Trophoblast cell (in vitro differentiated cells and primary cell): ENCODE measurements around the gene USP50.

Source experiments
- DNase-seq, 2 donors: peaks; one replicate each; pipeline ENCODE4 v3.0.0-alpha.2; 2016
- H2AFZ ChIP-seq: 2 replicates; pipeline ENCODE4 v1.6.1; 2013; ENCODE audit warnings: low read length, moderate library complexity, mild to moderate bottlenecking; ENCODE audit not compliant: insufficient read depth, poor library complexity
- H2AK5ac ChIP-seq: 2 replicates; pipeline ENCODE4 v1.6.1; 2013; ENCODE audit warnings: mild to moderate bottlenecking, low read length
- H2BK120ac ChIP-seq: 2 replicates; pipeline ENCODE4 v1.6.1; 2013; ENCODE audit warnings: low read length, mild to moderate bottlenecking, moderate library complexity; ENCODE audit not compliant: insufficient read depth, poor library complexity
- H2BK12ac ChIP-seq: 2 replicates; pipeline ENCODE4 v1.6.1; 2013; ENCODE audit warnings: mild to moderate bottlenecking, low read length, moderate library complexity
- H2BK5ac ChIP-seq: 2 replicates; pipeline ENCODE4 v1.6.1; 2013; ENCODE audit warnings: low read length, low read depth, moderate library complexity, mild to moderate bottlenecking; ENCODE audit not compliant: poor library complexity
- H3K14ac ChIP-seq: 2 replicates; pipeline ENCODE4 v1.6.1; 2013; ENCODE audit warnings: mild to moderate bottlenecking, low read length
- H3K18ac ChIP-seq: 2 replicates; pipeline ENCODE4 v1.6.1; 2013; ENCODE audit warnings: mild to moderate bottlenecking, low read length
- H3K23ac ChIP-seq: 2 replicates; pipeline ENCODE4 v1.6.1; 2013; ENCODE audit warnings: low read length
- H3K27ac ChIP-seq: 2 replicates; pipeline ENCODE4 v1.5.1; 2013; ENCODE audit warnings: low read depth, mild to moderate bottlenecking, inconsistent platforms, low read length, moderate library complexity
- H3K27me3 ChIP-seq: 2 replicates; pipeline ENCODE4 v1.6.1; 2013; ENCODE audit warnings: inconsistent platforms, mild to moderate bottlenecking, low read length, moderate library complexity; ENCODE audit not compliant: insufficient read depth
- H3K36me3 ChIP-seq, 2 experiments: 1 replicate in 1 of 2; 2 replicates in 1 of 2; pipeline ENCODE4 v1.6.1; 2013; ENCODE audit warnings: low read length in 2 of 2, mild to moderate bottlenecking in 2 of 2, moderate library complexity in 1 of 2; ENCODE audit not compliant: insufficient read depth in 2 of 2, control insufficient read depth in 1 of 2
- H3K4ac ChIP-seq: 2 replicates; pipeline ENCODE4 v1.6.1; 2013; ENCODE audit warnings: low read depth, mild to moderate bottlenecking, low read length, moderate library complexity
- H3K4me1 ChIP-seq, 2 experiments: 1 replicate in 1 of 2; 2 replicates in 1 of 2; pipeline ENCODE4 v1.6.1; 2013; ENCODE audit warnings: low read length in 2 of 2, mild to moderate bottlenecking in 2 of 2, moderate library complexity in 1 of 2; ENCODE audit not compliant: insufficient read depth in 2 of 2, control insufficient read depth in 1 of 2
- H3K4me2 ChIP-seq: 2 replicates; pipeline ENCODE4 v1.6.1; 2013; ENCODE audit warnings: inconsistent platforms, mild to moderate bottlenecking, low read length, moderate library complexity
- H3K4me3 ChIP-seq: 2 replicates; pipeline ENCODE4 v1.5.1; 2013; ENCODE audit warnings: mild to moderate bottlenecking, low read depth, low read length, inconsistent platforms
- H3K79me1 ChIP-seq: one replicate; pipeline ENCODE4 v1.6.1; 2013; ENCODE audit warnings: low read length
- H3K79me2 ChIP-seq: 2 replicates; pipeline ENCODE4 v1.6.1; 2013; ENCODE audit warnings: low read length, mild to moderate bottlenecking; ENCODE audit not compliant: control insufficient read depth, insufficient read depth, poor library complexity
- H3K9ac ChIP-seq: 2 replicates; pipeline ENCODE4 v1.6.1; 2013; ENCODE audit warnings: mild to moderate bottlenecking, low read length
- H3K9me3 ChIP-seq: 2 replicates; pipeline ENCODE4 v1.6.1; 2013; ENCODE audit warnings: low read depth, mild to moderate bottlenecking, control low read depth, inconsistent platforms, low read length; ENCODE audit not compliant: insufficient read depth
- H4K12ac ChIP-seq: 2 replicates; pipeline ENCODE4 v1.6.1; 2013; ENCODE audit warnings: low read depth, mild to moderate bottlenecking, low read length, moderate library complexity
- H4K8ac ChIP-seq: 2 replicates; pipeline ENCODE4 v1.6.1; 2013; ENCODE audit warnings: low read depth, mild to moderate bottlenecking, low read length, moderate library complexity
- H4K91ac ChIP-seq: one replicate; pipeline ENCODE4 v1.6.1; 2013; ENCODE audit warnings: low read depth, mild to moderate bottlenecking, low read length, moderate library complexity
- WGBS: extraction: QIAGEN DNeasy Blood & Tissue Kit; methylation state at CpG from one replicate; pipeline ENCODE4 v1.1.7; 2013; ENCODE audit warnings: missing lambda C conversion rate; ENCODE audit not compliant: insufficient read length, insufficient coverage; ENCODE audit errors: extremely low coverage; 5-methylcytosine and 5-hydroxymethylcytosine counted together

USP50 gene

GRCh38 chr15:50493625-50494024, 52.8 kb downstream of the USP50 start:
- H3K79me1 ChIP-seq = no peaks in the 10 kb centered on the region
- no peak overlapping the region for H3K4me3 ChIP-seq
- no peak overlapping the region for H3K9ac ChIP-seq
- H3K4ac ChIP-seq = no peak overlapping the region
- H2BK120ac ChIP-seq = no peak overlapping the region
- H3K27ac ChIP-seq = no peak overlapping the region
- H3K4me2 ChIP-seq = no peak overlapping the region
- H3K23ac ChIP-seq = no peak overlapping the region
- no peaks in the 10 kb centered on the region for H3K4me1 ChIP-seq
- H3K9me3 ChIP-seq = no peaks in the 10 kb centered on the region
- no peak overlapping the region for H2BK12ac ChIP-seq
- no peak overlapping the region for H3K14ac ChIP-seq
- no peak overlapping the region for H4K8ac ChIP-seq
- no CpG with 5 or more reads among the region's 3 CpGs for WGBS
- no peak overlapping the region for H4K12ac ChIP-seq
- H4K91ac ChIP-seq = no peak overlapping the region
- H3K36me3 ChIP-seq = peaks cover 19 to 30% of the 10 kb centered on the region in 2 experiments
- H2BK5ac ChIP-seq = no peak overlapping the region
- no peaks in the 10 kb centered on the region for H3K27me3 ChIP-seq
- no peak for DNase-seq
- no peaks in the 10 kb centered on the region for H3K79me2 ChIP-seq
- no peak overlapping the region for H3K18ac ChIP-seq
- no peak overlapping the region for H2AK5ac ChIP-seq
- H2AFZ ChIP-seq = no peak overlapping the region

- H3K4me3 ChIP-seq = no peak overlapping the region
- no peak overlapping the region for H3K27ac ChIP-seq
- no peak overlapping the region for H3K23ac ChIP-seq
- H2BK120ac ChIP-seq = no peak overlapping the region
- H2AK5ac ChIP-seq = no peak overlapping the region
- H3K79me2 ChIP-seq = no peaks in the 10 kb centered on the region
- H2BK12ac ChIP-seq = no peak overlapping the region
- H3K4me2 ChIP-seq = no peak overlapping the region
- H3K4ac ChIP-seq = no peak overlapping the region
- no peaks in the 10 kb centered on the region for H3K9me3 ChIP-seq
- no peaks in the 10 kb centered on the region for H3K4me1 ChIP-seq
- no peak overlapping the region for H4K8ac ChIP-seq
- no peak overlapping the region for H3K14ac ChIP-seq
- no peaks in the 10 kb centered on the region for H3K27me3 ChIP-seq
- H3K9ac ChIP-seq = no peak overlapping the region
- no peak overlapping the region for H3K18ac ChIP-seq
- no peak overlapping the region for H2BK5ac ChIP-seq
- H4K91ac ChIP-seq = no peak overlapping the region
- H2AFZ ChIP-seq = no peak overlapping the region
- peaks cover 13 to 20% of the 10 kb centered on the region in 2 experiments for H3K36me3 ChIP-seq
- no peak for DNase-seq
- H4K12ac ChIP-seq = no peak overlapping the region
- no peaks in the 10 kb centered on the region for H3K79me1 ChIP-seq
These were observed 59.2 kb downstream of the USP50 start for GRCh38 chr15:50487287-50487686.

- Histone ChIP-seq H4K12ac (no peak overlapping the region), H3K9me3 (no peaks in the 10 kb centered on the region), H4K8ac (no peak overlapping the region), H2BK12ac (no peak overlapping the region), H3K18ac (no peak overlapping the region), H3K79me1 (no peaks in the 10 kb centered on the region), H3K9ac (no peak overlapping the region), H3K4ac (no peak overlapping the region), H3K14ac (no peak overlapping the region), H3K36me3 (peaks cover 10 to 17% of the 10 kb centered on the region in 2 experiments), H4K91ac (no peak overlapping the region), H2AK5ac (no peak overlapping the region), H2BK5ac (no peak overlapping the region), H2AFZ (no peak overlapping the region), H3K79me2 (no peaks in the 10 kb centered on the region), H3K4me3 (no peak overlapping the region), H3K4me1 (no peaks in the 10 kb centered on the region), H2BK120ac (no peak overlapping the region), H3K4me2 (no peak overlapping the region), H3K27me3 (no peaks in the 10 kb centered on the region), H3K23ac (no peak overlapping the region), H3K27ac (no peak overlapping the region)
- no CpG with 5 or more reads among the region's 3 CpGs for WGBS
- DNase-seq = no peak
These were observed 61.1 kb downstream of the USP50 start for GRCh38 chr15:50485389-50485788.

GRCh38 chr15:50484781-50485180, 61.7 kb downstream of the USP50 start:
- WGBS = no CpG with 5 or more reads among the region's 1 CpG
- no peak overlapping the region for H3K14ac ChIP-seq
- H2BK12ac ChIP-seq = no peak overlapping the region
- no peak overlapping the region for H2BK120ac ChIP-seq
- H3K9me3 ChIP-seq = no peaks in the 10 kb centered on the region
- H4K12ac ChIP-seq = no peak overlapping the region
- no peaks in the 10 kb centered on the region for H3K79me2 ChIP-seq
- no peak overlapping the region for H4K91ac ChIP-seq
- H2AK5ac ChIP-seq = no peak overlapping the region
- no peak overlapping the region for H3K18ac ChIP-seq
- H4K8ac ChIP-seq = no peak overlapping the region
- no peaks in the 10 kb centered on the region for H3K79me1 ChIP-seq
- no peaks in the 10 kb centered on the region for H3K4me1 ChIP-seq
- no peak overlapping the region for H3K23ac ChIP-seq
- no peak overlapping the region for H2AFZ ChIP-seq
- H3K4me3 ChIP-seq = no peak overlapping the region
- no peak overlapping the region for H2BK5ac ChIP-seq
- peaks cover 9 to 14% of the 10 kb centered on the region in 2 experiments for H3K36me3 ChIP-seq
- no peak overlapping the region for H3K4me2 ChIP-seq
- no peak for DNase-seq
- H3K4ac ChIP-seq = no peak overlapping the region
- no peak overlapping the region for H3K9ac ChIP-seq
- H3K27ac ChIP-seq = no peak overlapping the region
- no peaks in the 10 kb centered on the region for H3K27me3 ChIP-seq
